Small intestine (tissue), 16 donors: ENCODE results near the gene ADAMTS7. TPM values are rescaled to one million over a fixed set of nuclear protein-coding genes. Genes with fewer than 3 reads are reported as not detected.

Source experiments
- DNase-seq, 2 donors: peaks; one replicate each; pipeline versions ENCODE4 v3.0.0 to v3.0.0-alpha.2; 2013
- FAIRE-seq: peaks from 2 replicates; lab custom pipeline; 2012; peaks lifted over from hg19 to GRCh38; lab: Jason Lieb, UNC
- H3K27ac ChIP-seq, 3 donors: one replicate each; pipeline ENCODE4 v1.5.1; 2013; ENCODE audit warnings: low read length in 2 of 3, mild to moderate bottlenecking in 2 of 3, control low read depth in 1 of 3, inconsistent platforms in 1 of 3, low read depth in 1 of 3, moderate library complexity in 1 of 3
- H3K27me3 ChIP-seq, 3 donors: one replicate each; pipeline ENCODE4 v1.6.1; 2013; ENCODE audit warnings: low read length in 3 of 3, inconsistent platforms in 1 of 3; ENCODE audit not compliant: control insufficient read depth in 3 of 3, insufficient read depth in 3 of 3
- H3K36me3 ChIP-seq, 3 donors: one replicate each; pipeline ENCODE4 v1.6.1; 2013; ENCODE audit warnings: low read length in 3 of 3, inconsistent platforms in 1 of 3, low read depth in 1 of 3, mild to moderate bottlenecking in 1 of 3, moderate library complexity in 1 of 3; ENCODE audit not compliant: control insufficient read depth in 3 of 3, insufficient read depth in 2 of 3
- H3K4me1 ChIP-seq, 3 donors: one replicate each; pipeline ENCODE4 v1.6.1; 2013; ENCODE audit warnings: low read length in 2 of 3, inconsistent platforms in 1 of 3, low read depth in 1 of 3, mild to moderate bottlenecking in 1 of 3, moderate library complexity in 1 of 3; ENCODE audit not compliant: control insufficient read depth in 3 of 3, insufficient read depth in 2 of 3
- H3K4me3 ChIP-seq, 3 donors: one replicate each; pipeline ENCODE4 v1.5.1; 2013; ENCODE audit warnings: low read length in 3 of 3, control low read depth in 1 of 3, inconsistent platforms in 1 of 3, low read depth in 1 of 3, mild to moderate bottlenecking in 1 of 3, moderate library complexity in 1 of 3
- H3K9me3 ChIP-seq, 2 donors: one replicate each; pipeline ENCODE4 v1.6.1; 2013; ENCODE audit warnings: low read depth in 1 of 2, low read length in 1 of 2; ENCODE audit not compliant: control insufficient read depth in 2 of 2, insufficient read depth in 1 of 2
- WGBS, 3 donors: extraction: QIAGEN DNeasy Blood & Tissue Kit; methylation state at CpG; one replicate each; pipeline ENCODE4 v1.1.7; 2013; 5-methylcytosine and 5-hydroxymethylcytosine counted together
- long read RNA-seq, 10 donors: transcript quantifications; one replicate each; lab custom pipeline, GENCODE V29; 2026
- polyA plus RNA-seq, 4 donors: library from polyadenylated mRNA; stranded (reverse) in 3 of 4; unstranded in 1 of 4; fragments of 200-250 nt in 3 of 4; fragments of 120-200 nt in 1 of 4; gene quantifications; one replicate each; pipeline versions ENCODE4 v1.2.1 to v1.2.3, GENCODE V29; 2013
- donor health status: healthy with polysubstance abuse.
- donor health status: control.
- donor health status: control.
- donor health status: Bipolar disorder and iron deficiency.
- donor health status: healthy.

ADAMTS7 gene
- 1 to 10 TPM in 1 of 4 donors, under 1 TPM in 2, not detected in 1; 0.27 to 8.8 (median 0.84) TPM for polyA plus RNA-seq
- long read RNA-seq, donor 1: 0 reads
- long read RNA-seq, donor 2: 0 reads
- long read RNA-seq, donor 3: 0 reads
- long read RNA-seq, donor 4: 0 reads
- long read RNA-seq, donor 5: 0 reads
- long read RNA-seq, donor 6: 0 reads
- long read RNA-seq, donor 7: 0 reads
- long read RNA-seq, donor 8: 0 reads
- long read RNA-seq, donor 9: 0 reads
- long read RNA-seq, donor 10, full-length matches to known transcripts: 1 of 772 reads
- long read RNA-seq, donor 10, partial matches to known transcripts: 716 of 772 reads
- long read RNA-seq, donor 10, other reads (novel, unspliced or antisense): 55 of 772 reads

DNA sequence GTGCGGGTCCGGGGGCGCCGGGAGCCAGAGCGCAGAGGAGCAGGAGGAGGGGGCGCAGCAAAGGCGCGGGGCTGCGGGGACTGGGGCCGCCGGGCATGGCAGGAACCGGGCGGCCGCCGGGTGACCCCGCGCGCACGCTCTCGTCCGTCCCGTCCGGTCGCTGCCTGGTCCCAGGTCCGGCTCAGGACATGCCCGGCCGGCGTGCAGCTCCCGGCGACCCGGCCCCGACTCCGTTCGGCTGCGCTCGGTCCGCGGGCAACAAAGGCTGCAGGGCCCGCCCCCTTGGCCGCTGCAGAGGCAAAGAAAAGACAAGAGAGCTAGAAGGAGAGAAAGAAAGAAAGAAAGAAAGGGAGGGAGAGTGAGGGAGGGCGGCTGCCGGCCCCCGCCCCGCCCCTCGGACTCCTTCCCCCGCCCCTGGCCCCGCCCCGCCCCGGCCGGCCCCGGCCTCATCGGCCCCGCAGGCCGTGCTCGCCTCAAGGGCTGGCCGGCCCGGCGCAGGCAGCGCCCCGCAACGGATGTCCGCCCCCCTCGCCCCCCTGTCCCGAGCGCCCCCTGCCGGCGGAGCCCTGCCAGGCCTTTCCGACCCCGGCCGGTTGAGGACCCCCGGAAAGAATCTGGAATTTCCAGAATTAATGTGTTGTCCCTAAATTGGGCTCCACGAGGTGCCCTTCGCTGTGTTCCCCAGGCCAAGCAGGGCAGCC lies at the start of gene ADAMTS7:
Gene ADAMTS7, minus strand, starts transcription at position 341 of the 701 bp plus-strand sequence. Its CDS starts 244 bp downstream, at position 97.
- Histone ChIP-seq H3K9me3 (peaks cover 0 to 6% of the 10 kb centered on the region in 2 donors), H3K4me3 (peak within 1 kb of the TSS; percentile 44 to 51 (median 46)), H3K27ac (peak within 1 kb of the TSS in 2 of 3 donors; percentile 59 to 81), H3K4me1 (peaks cover 0 to 13% (median 0%) of the 10 kb centered on the region in 3 donors), H3K27me3 (peaks cover 5 to 43% (median 12%) of the 10 kb centered on the region in 3 donors), H3K36me3 (no peaks in the 10 kb centered on the region)
- 0 to 2% (median 1%) methylated on average over 32 to 73 of the region's 73 CpGs for WGBS, 3 donors
- DNase-seq: peak; percentile 30 to 50
- no peak for FAIRE-seq

DNA sequence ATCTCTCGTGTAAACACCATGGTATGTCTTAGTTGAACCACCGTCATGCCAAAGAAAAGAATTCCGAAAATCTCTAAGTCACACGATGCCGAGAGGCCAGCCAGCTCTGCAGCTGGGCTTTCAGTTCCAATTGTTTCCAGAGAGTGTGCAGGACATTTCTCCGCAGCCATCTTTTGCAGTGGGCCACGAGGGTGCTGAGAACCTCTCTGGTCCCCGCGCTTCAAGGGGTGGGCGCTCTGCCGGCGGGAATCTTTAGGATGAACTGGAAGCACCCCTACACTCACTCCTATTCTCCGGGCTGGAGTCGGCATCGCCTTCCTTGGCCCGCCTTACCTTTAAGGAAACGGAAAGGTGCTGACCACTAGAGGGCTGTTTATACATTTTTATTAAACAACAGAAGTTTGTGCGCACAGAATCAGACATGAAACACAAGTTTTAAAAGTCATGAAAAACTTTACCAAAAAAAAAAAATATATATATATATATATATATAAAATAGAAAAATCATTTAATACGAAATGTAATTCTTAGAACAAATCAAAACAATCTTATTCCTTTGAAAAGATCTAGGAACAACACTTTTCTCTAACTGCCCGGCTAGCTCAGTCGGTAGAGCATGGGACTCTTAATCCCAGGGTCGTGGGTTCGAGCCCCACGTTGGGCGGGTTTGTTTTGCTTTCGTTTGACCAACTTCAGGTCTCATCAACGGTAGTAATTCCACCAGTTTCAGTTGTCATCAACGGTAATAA lies 48.9 kb upstream of the ADAMTS7 start:
- no peaks in the 10 kb centered on the region for H3K36me3 ChIP-seq
- 0 to 2% (median 2%) methylated on average over 28 of the region's 28 CpGs for WGBS, 3 donors
- no peaks in the 10 kb centered on the region for H3K27me3 ChIP-seq
- peak overlapping the region in 2 of 3 donors; percentile 19 to 80 for H3K27ac ChIP-seq
- DNase-seq (peak; percentile 76 to 81), FAIRE-seq (peak; percentile 19)
- H3K4me3 ChIP-seq: peak overlapping the region in 2 of 3 donors; percentile 31 to 41
- no peaks in the 10 kb centered on the region for H3K9me3 ChIP-seq
- H3K4me1 ChIP-seq: no peaks in the 10 kb centered on the region

DNA sequence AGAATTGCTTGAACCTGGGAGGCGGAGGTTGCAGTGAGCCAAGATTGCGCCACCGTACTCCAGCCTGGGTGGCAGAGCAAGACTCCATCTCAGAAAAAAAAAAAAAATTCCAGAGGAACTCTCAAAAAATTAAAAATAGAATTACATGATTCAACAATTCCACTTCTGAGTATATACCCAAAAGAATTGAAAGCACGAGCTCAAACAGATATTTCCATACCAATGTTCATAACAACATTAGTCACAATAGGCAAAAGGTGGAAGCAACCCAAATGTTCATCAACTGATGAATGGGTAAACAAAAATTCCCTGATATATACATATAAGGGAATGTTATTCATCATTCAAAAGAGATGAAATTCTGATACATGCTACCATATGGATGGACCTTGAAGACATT lies 44.5 kb upstream of the ADAMTS7 start:
- no peaks in the 10 kb centered on the region for H3K36me3 ChIP-seq
- no peaks in the 10 kb centered on the region for H3K4me1 ChIP-seq
- DNase-seq (no peak), FAIRE-seq (no peak)
- no peaks in the 10 kb centered on the region for H3K9me3 ChIP-seq
- no peak overlapping the region for H3K4me3 ChIP-seq
- 62 to 69% (median 63%) methylated on average over 4 of the region's 4 CpGs for WGBS, 3 donors
- no peaks in the 10 kb centered on the region for H3K27me3 ChIP-seq
- no peak overlapping the region for H3K27ac ChIP-seq

DNA sequence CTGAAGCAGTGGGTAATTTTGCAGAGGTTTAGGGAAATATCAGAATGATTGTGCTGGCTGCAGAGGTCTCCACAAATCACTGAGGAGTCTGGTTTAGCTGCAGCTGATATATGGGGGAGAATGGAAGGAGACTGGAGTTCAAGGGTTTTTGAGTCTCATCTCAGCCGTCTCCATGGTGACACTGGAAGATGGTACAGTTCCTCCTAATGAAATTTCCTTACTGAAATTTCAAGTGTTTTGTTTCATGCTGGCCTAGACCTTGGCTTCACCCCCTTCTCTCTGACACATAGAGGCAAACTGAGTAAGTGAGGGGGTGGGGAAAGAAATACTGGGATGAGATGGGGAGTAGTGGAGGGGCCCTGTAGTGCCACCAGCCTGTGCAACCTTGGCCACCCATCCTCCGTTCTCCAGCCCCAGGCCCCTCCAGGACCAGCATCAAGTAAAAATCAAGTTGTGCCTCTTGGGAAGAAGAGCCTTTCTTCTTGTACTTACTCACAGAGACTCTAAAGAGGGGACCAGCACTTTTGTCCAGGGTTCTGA lies 43.6 kb upstream of the ADAMTS7 start:
- Histone ChIP-seq H3K4me1 (no peaks in the 10 kb centered on the region), H3K27me3 (no peaks in the 10 kb centered on the region), H3K36me3 (no peaks in the 10 kb centered on the region), H3K27ac (no peak overlapping the region), H3K4me3 (no peak overlapping the region), H3K9me3 (no peaks in the 10 kb centered on the region)
- 81 to 93% (median 87%) methylated on average over 2 of the region's 2 CpGs for WGBS, 3 donors
- DNase-seq (no peak), FAIRE-seq (no peak)

DNA sequence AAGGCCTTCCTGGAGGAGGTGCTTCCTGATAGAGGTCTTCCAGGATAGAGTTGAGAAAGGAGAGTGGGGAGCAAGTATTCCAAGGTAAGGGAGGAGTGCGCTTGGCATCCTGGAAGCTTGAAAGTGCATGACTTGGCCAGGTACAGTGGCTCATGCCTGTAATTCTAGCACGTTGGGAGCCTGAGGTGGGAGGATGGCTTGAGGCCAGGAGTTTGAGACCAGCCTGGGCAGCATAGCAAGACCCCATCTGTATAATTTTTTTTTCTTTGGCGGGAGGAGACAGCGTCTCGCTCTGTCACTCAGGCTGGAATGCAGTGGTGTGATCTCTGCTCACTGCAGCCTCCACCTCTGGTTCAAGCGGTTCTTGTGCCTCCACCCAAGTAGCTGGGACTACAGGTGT lies 42.2 kb upstream of the ADAMTS7 start:
- Histone ChIP-seq H3K4me1 (no peaks in the 10 kb centered on the region), H3K27ac (no peak overlapping the region), H3K9me3 (no peaks in the 10 kb centered on the region), H3K4me3 (no peak overlapping the region), H3K27me3 (no peaks in the 10 kb centered on the region), H3K36me3 (no peaks in the 10 kb centered on the region)
- no peak for FAIRE-seq
- WGBS, 3 donors: 92 to 95% (median 93%) methylated on average over 6 of the region's 6 CpGs
- no peak for DNase-seq

DNA sequence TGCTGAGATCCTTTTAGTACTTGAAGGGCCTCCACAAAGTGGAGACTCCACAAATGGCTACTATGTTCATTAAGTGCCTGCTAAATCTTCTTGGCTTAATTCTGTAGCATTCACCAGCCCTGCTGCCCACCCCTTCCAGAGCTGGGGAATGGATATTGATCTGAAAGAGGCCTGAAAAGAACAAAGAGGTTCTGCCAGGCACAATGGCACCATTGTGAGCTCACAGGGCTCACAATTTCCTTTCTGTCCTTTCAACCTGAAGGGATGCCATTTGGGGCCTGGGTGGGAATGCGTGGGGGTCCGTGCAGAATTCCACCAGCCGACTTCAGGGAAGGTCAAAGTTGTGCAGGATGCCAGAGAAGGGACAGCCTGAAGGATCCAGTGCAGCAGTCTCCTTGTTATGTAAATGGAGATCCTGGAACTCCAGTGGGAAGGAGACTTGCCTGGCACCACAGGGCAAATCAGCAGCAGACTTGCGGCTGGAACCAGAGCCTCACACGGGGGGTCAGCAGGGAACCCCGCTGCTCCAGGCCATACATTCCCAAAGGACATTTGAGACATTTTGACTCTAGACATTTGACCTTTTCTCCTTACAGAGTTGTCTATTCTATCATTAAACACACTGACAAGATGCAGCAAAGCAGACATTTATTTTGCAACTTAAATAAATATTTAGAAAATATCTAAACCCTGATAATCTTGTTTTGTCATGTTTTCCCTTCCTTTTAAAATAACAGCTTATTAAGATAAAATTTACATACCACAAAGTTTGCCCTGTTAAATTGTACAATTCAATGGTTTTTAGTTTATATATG lies 39.9 kb upstream of the ADAMTS7 start:
- FAIRE-seq (no peak), DNase-seq (no peak)
- 46 to 67% (median 49%) methylated on average over 6 of the region's 6 CpGs for WGBS, 3 donors
- no peaks in the 10 kb centered on the region for H3K27me3 ChIP-seq
- H3K9me3 ChIP-seq: no peaks in the 10 kb centered on the region
- H3K4me3 ChIP-seq: no peak overlapping the region
- no peaks in the 10 kb centered on the region for H3K36me3 ChIP-seq
- H3K4me1 ChIP-seq: no peaks in the 10 kb centered on the region
- H3K27ac ChIP-seq: no peak overlapping the region

DNA sequence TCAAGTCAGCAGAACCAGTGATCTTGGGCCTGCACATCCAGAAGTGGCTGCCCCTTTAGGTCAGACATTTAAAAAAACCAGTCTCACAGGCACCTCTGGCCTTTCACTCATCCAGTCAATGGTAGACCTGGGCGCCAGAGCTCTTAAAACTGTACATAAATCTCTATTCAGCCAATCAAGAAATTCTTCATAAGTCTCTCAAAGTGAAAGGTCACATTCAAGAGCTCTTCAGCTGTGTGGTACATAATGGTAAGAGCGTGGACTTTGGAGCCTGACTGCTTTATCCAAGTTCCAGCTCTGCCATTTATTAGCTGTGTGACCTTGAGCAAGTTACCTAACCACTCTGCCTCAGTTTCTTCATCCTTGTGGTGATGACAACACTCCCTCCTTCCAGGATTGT lies 39.1 kb upstream of the ADAMTS7 start:
- Histone ChIP-seq H3K9me3 (no peaks in the 10 kb centered on the region), H3K4me1 (no peaks in the 10 kb centered on the region), H3K27ac (no peak overlapping the region), H3K36me3 (no peaks in the 10 kb centered on the region), H3K4me3 (no peak overlapping the region), H3K27me3 (no peaks in the 10 kb centered on the region)
- DNase-seq (no peak), FAIRE-seq (no peak)
- WGBS, 3 donors: 73 to 84% (median 77%) methylated on average over 2 of the region's 2 CpGs
